ENCODE measurements around the gene INHBB. TPM values are rescaled to one million over a fixed set of nuclear protein-coding genes. Genes with fewer than 3 reads are reported as not detected.

The INHBB gene
- total RNA-seq, 1 donor from 2014 or later: 1.0 TPM

GRCh38 chr2:120391911-120392665 is 46.2 kb downstream of the INHBB start:
- Histone ChIP-seq H3K27ac (ENCODE audit: low read depth, low read length) (no peak overlapping the region), H3K9me3 (ENCODE audit: control insufficient read depth in 3 of 3, low read length in 3 of 3) (no peaks in the 10 kb centered on the region), H3K4me3 (ENCODE audit: low read length in 3 of 3) (no peak overlapping the region), H3K9ac (ENCODE audit: low read depth in 1 of 3, low read length in 3 of 3) (no peak overlapping the region), H3K36me3 (ENCODE audit: control insufficient read depth in 3 of 3, insufficient read depth in 3 of 3, low read length in 3 of 3) (no peaks in the 10 kb centered on the region), H3K4me1 (ENCODE audit: control insufficient read depth in 3 of 3, insufficient read depth in 3 of 3, low read length in 3 of 3) (no peaks in the 10 kb centered on the region), H3K27me3 (ENCODE audit: control insufficient read depth in 3 of 3, insufficient read depth in 3 of 3, low read length in 3 of 3) (peaks cover 0 to 23% (median 8%) of the 10 kb centered on the region in 3 donors)

GRCh38 chr2:120392923-120393322 is 47.0 kb downstream of the INHBB start:
- H3K4me3 ChIP-seq (ENCODE audit: low read length in 3 of 3): no peak overlapping the region
- H3K36me3 ChIP-seq (ENCODE audit: control insufficient read depth in 3 of 3, insufficient read depth in 3 of 3, low read length in 3 of 3): no peaks in the 10 kb centered on the region
- H3K9me3 ChIP-seq (ENCODE audit: control insufficient read depth in 3 of 3, low read length in 3 of 3): no peaks in the 10 kb centered on the region
- H3K27me3 ChIP-seq (ENCODE audit: control insufficient read depth in 3 of 3, insufficient read depth in 3 of 3, low read length in 3 of 3): peaks cover 0 to 28% (median 8%) of the 10 kb centered on the region in 3 donors
- no peaks in the 10 kb centered on the region for H3K4me1 ChIP-seq (ENCODE audit: control insufficient read depth in 3 of 3, insufficient read depth in 3 of 3, low read length in 3 of 3)
- no peak overlapping the region for H3K9ac ChIP-seq (ENCODE audit: low read depth in 1 of 3, low read length in 3 of 3)
- H3K27ac ChIP-seq (ENCODE audit: low read depth, low read length): no peak overlapping the region

- Histone ChIP-seq H3K9me3 (ENCODE audit: control insufficient read depth in 3 of 3, low read length in 3 of 3) (no peaks in the 10 kb centered on the region), H3K4me1 (ENCODE audit: control insufficient read depth in 3 of 3, insufficient read depth in 3 of 3, low read length in 3 of 3) (no peaks in the 10 kb centered on the region), H3K36me3 (ENCODE audit: control insufficient read depth in 3 of 3, insufficient read depth in 3 of 3, low read length in 3 of 3) (no peaks in the 10 kb centered on the region), H3K27ac (ENCODE audit: low read depth, low read length) (no peak overlapping the region), H3K9ac (ENCODE audit: low read depth in 1 of 3, low read length in 3 of 3) (no peak overlapping the region), H3K4me3 (ENCODE audit: low read length in 3 of 3) (no peak overlapping the region), H3K27me3 (ENCODE audit: control insufficient read depth in 3 of 3, insufficient read depth in 3 of 3, low read length in 3 of 3) (peaks cover 0 to 26% (median 8%) of the 10 kb centered on the region in 3 donors)
These were observed 47.5 kb downstream of the INHBB start for GRCh38 chr2:120393456-120393855.

GRCh38 chr2:120394764-120395163 is 48.8 kb downstream of the INHBB start:
- Histone ChIP-seq H3K4me1 (ENCODE audit: control insufficient read depth in 3 of 3, insufficient read depth in 3 of 3, low read length in 3 of 3) (no peaks in the 10 kb centered on the region), H3K27ac (ENCODE audit: low read depth, low read length) (no peak overlapping the region), H3K36me3 (ENCODE audit: control insufficient read depth in 3 of 3, insufficient read depth in 3 of 3, low read length in 3 of 3) (no peaks in the 10 kb centered on the region), H3K9me3 (ENCODE audit: control insufficient read depth in 3 of 3, low read length in 3 of 3) (no peaks in the 10 kb centered on the region), H3K27me3 (ENCODE audit: control insufficient read depth in 3 of 3, insufficient read depth in 3 of 3, low read length in 3 of 3) (peaks cover 0 to 25% (median 8%) of the 10 kb centered on the region in 3 donors), H3K9ac (ENCODE audit: low read depth in 1 of 3, low read length in 3 of 3) (no peak overlapping the region), H3K4me3 (ENCODE audit: low read length in 3 of 3) (no peak overlapping the region)

- no peak overlapping the region for H3K27ac ChIP-seq (ENCODE audit: low read depth, low read length)
- no peak overlapping the region for H3K4me3 ChIP-seq (ENCODE audit: low read length in 3 of 3)
- H3K36me3 ChIP-seq (ENCODE audit: control insufficient read depth in 3 of 3, insufficient read depth in 3 of 3, low read length in 3 of 3): no peaks in the 10 kb centered on the region
- H3K9ac ChIP-seq (ENCODE audit: low read depth in 1 of 3, low read length in 3 of 3): no peak overlapping the region
- H3K9me3 ChIP-seq (ENCODE audit: control insufficient read depth in 3 of 3, low read length in 3 of 3): no peaks in the 10 kb centered on the region
- peaks cover 0 to 21% (median 12%) of the 10 kb centered on the region in 3 donors for H3K27me3 ChIP-seq (ENCODE audit: control insufficient read depth in 3 of 3, insufficient read depth in 3 of 3, low read length in 3 of 3)
- no peaks in the 10 kb centered on the region for H3K4me1 ChIP-seq (ENCODE audit: control insufficient read depth in 3 of 3, insufficient read depth in 3 of 3, low read length in 3 of 3)
These were observed 49.5 kb downstream of the INHBB start for GRCh38 chr2:120395221-120396012.

GRCh38 chr2:120396013-120396860 is 50.3 kb downstream of the INHBB start:
- Histone ChIP-seq H3K27me3 (ENCODE audit: control insufficient read depth in 3 of 3, insufficient read depth in 3 of 3, low read length in 3 of 3) (peaks cover 0 to 21% (median 17%) of the 10 kb centered on the region in 3 donors), H3K4me3 (ENCODE audit: low read length in 3 of 3) (no peak overlapping the region), H3K9ac (ENCODE audit: low read depth in 1 of 3, low read length in 3 of 3) (no peak overlapping the region), H3K4me1 (ENCODE audit: control insufficient read depth in 3 of 3, insufficient read depth in 3 of 3, low read length in 3 of 3) (no peaks in the 10 kb centered on the region), H3K27ac (ENCODE audit: low read depth, low read length) (no peak overlapping the region), H3K36me3 (ENCODE audit: control insufficient read depth in 3 of 3, insufficient read depth in 3 of 3, low read length in 3 of 3) (no peaks in the 10 kb centered on the region), H3K9me3 (ENCODE audit: control insufficient read depth in 3 of 3, low read length in 3 of 3) (no peaks in the 10 kb centered on the region)

GRCh38 chr2:120396861-120397811 is 51.2 kb downstream of the INHBB start:
- Histone ChIP-seq H3K27me3 (ENCODE audit: control insufficient read depth in 3 of 3, insufficient read depth in 3 of 3, low read length in 3 of 3) (peaks cover 0 to 21% (median 17%) of the 10 kb centered on the region in 3 donors), H3K36me3 (ENCODE audit: control insufficient read depth in 3 of 3, insufficient read depth in 3 of 3, low read length in 3 of 3) (no peaks in the 10 kb centered on the region), H3K4me3 (ENCODE audit: low read length in 3 of 3) (no peak overlapping the region), H3K27ac (ENCODE audit: low read depth, low read length) (no peak overlapping the region), H3K4me1 (ENCODE audit: control insufficient read depth in 3 of 3, insufficient read depth in 3 of 3, low read length in 3 of 3) (no peaks in the 10 kb centered on the region), H3K9me3 (ENCODE audit: control insufficient read depth in 3 of 3, low read length in 3 of 3) (no peaks in the 10 kb centered on the region), H3K9ac (ENCODE audit: low read depth in 1 of 3, low read length in 3 of 3) (no peak overlapping the region)

- Histone ChIP-seq H3K4me3 (ENCODE audit: low read length in 3 of 3) (no peak overlapping the region), H3K27me3 (ENCODE audit: control insufficient read depth in 3 of 3, insufficient read depth in 3 of 3, low read length in 3 of 3) (peaks cover 0 to 21% (median 17%) of the 10 kb centered on the region in 3 donors), H3K27ac (ENCODE audit: low read depth, low read length) (no peak overlapping the region), H3K4me1 (ENCODE audit: control insufficient read depth in 3 of 3, insufficient read depth in 3 of 3, low read length in 3 of 3) (no peaks in the 10 kb centered on the region), H3K9me3 (ENCODE audit: control insufficient read depth in 3 of 3, low read length in 3 of 3) (no peaks in the 10 kb centered on the region), H3K9ac (ENCODE audit: low read depth in 1 of 3, low read length in 3 of 3) (no peak overlapping the region), H3K36me3 (ENCODE audit: control insufficient read depth in 3 of 3, insufficient read depth in 3 of 3, low read length in 3 of 3) (no peaks in the 10 kb centered on the region)
These were observed 52.4 kb downstream of the INHBB start for GRCh38 chr2:120398051-120398995.

All from skeletal muscle tissue (tissue), 4 donors.